Mucosa of descending colon (tissue), 3 donors: Measurements from ENCODE around the gene SLC1A5. TPM values are rescaled to one million over a fixed set of nuclear protein-coding genes. Genes with fewer than 3 reads are reported as not detected.

Experiments
- ATAC-seq: fragments of 200-7000 bp; cut with Tn5 transposase; one replicate; pipeline ENCODE4 v1.9.1; 2020; ENCODE audit warnings: mild to moderate bottlenecking, moderate library complexity
- DNase-seq, 3 donors: peaks; one replicate each; pipeline ENCODE4 v3.0.0-alpha.2; 2020
- H3K36me3 ChIP-seq: fragments of 200-600 bp; one replicate; pipeline ENCODE4 v1.8.0; 2021; ENCODE audit warnings: low read depth, mild to moderate bottlenecking
- H3K4me1 ChIP-seq: fragments of 200-600 bp; one replicate; pipeline ENCODE4 v1.8.0; 2021; ENCODE audit warnings: low read depth, mild to moderate bottlenecking
- H3K4me3 ChIP-seq: fragments of 200-600 bp; one replicate; pipeline ENCODE4 v1.8.0; 2021; ENCODE audit warnings: mild to moderate bottlenecking
- H3K9me3 ChIP-seq: fragments of 200-600 bp; one replicate; pipeline ENCODE4 v1.8.0; 2021; ENCODE audit warnings: mild to moderate bottlenecking
- intact Hi-C, 2 donors: fragments of 100-400 bp; cut with DNase I in 1 of 2; cut with micrococcal nuclease in 1 of 2; formaldehyde crosslinking; loops; one replicate each; pipeline versions ENCODE4 v1.11.0 to v1.11.1; 2022; cut with DNase I, micrococcal nuclease
- total RNA-seq, 3 donors: library from RNA; stranded (reverse); fragmentation: NEBNext Ultra II Directional in 2 of 3; extraction: Animal tissue kit (Norgen Biotek cat#: 25700) in 2 of 3; gene quantifications; one replicate each; pipeline versions ENCODE4 v1.2.1 to v1.2.4, GENCODE V29; 2021 to 2023
- TF ChIP-seq, protein P1 (sequence below): fragments of 200-600 bp; IDR thresholded peaks from one replicate; pipeline ENCODE4 v1.8.0; 2022; ENCODE audit warnings: antibody characterized with exemption, mild to moderate bottlenecking
- donor health status: DM: no; HTN: no; CAD: no; lungs with moderate emphysema.
- donor health status: DM: no; HTN: no; CAD: no.
- donor health status: DM: no; HTN: yes; CAD: no.

SLC1A5 gene
- total RNA-seq, 3 donors from 2014 or later, result 54.7 to 101 (median 89.2) TPM

DNA sequence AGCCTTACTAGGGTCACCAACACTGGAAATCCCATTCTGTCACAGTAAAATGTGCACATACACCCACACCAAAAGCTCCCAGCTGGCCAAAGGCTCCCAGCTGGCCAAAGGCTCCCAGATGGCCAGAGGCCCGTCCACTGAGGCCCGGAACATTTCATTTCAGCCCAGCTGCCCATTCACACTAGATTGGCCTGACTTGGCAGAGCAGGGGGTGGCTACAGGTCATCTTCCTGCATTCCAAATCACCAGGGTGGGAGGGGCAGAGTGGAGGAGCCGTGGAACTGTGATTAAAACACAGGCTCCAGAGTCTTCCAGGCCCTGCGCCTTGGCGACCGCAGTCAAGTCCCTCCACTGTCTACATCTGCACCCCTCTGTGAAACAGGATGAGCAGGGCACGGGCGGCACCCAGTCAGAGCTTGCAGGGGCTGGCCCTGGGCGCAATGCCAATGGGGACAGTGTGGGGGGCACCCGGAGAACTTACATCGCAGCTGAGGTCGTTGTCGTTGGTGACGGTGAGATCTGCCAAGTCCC, 61.4 kb downstream of the SLC1A5 start:
- DNase-seq, result no peak
- no peak overlapping the region for H3K4me3 ChIP-seq
- no peak for ATAC-seq
- no peaks in the 10 kb centered on the region for H3K9me3 ChIP-seq
- no peaks in the 10 kb centered on the region for H3K4me1 ChIP-seq
- intact Hi-C loops, result no loop called here
- TF ChIP-seq, protein P1, sequence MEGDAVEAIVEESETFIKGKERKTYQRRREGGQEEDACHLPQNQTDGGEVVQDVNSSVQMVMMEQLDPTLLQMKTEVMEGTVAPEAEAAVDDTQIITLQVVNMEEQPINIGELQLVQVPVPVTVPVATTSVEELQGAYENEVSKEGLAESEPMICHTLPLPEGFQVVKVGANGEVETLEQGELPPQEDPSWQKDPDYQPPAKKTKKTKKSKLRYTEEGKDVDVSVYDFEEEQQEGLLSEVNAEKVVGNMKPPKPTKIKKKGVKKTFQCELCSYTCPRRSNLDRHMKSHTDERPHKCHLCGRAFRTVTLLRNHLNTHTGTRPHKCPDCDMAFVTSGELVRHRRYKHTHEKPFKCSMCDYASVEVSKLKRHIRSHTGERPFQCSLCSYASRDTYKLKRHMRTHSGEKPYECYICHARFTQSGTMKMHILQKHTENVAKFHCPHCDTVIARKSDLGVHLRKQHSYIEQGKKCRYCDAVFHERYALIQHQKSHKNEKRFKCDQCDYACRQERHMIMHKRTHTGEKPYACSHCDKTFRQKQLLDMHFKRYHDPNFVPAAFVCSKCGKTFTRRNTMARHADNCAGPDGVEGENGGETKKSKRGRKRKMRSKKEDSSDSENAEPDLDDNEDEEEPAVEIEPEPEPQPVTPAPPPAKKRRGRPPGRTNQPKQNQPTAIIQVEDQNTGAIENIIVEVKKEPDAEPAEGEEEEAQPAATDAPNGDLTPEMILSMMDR, result no peak
- peaks cover 31% of the 10 kb centered on the region for H3K36me3 ChIP-seq

DNA sequence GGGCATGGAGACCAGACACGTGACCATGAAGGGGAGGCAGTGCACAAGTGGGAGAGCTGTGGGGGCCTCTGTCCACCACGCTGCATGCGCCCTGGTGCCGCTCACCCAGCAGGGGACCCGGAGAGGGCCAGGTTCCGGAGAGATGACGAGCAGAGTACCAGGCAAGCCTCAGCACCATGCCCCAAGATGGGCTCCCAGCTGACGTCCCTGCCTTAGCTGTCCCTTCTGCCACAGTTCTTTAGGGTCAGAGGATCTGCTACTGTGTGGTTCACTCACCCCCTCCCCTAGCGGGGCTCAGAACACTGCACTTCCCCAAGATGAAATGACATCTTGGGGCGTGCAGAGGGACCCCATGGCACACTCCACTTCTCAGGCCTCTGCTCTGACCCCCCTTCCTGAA, 61.8 kb downstream of the SLC1A5 start:
- Histone ChIP-seq H3K4me3 (no peak overlapping the region), H3K9me3 (no peaks in the 10 kb centered on the region), H3K36me3 (peaks cover 32% of the 10 kb centered on the region), H3K4me1 (no peaks in the 10 kb centered on the region)
- TF ChIP-seq, protein P1, result no peak
- intact Hi-C loops, result no loop called here
- ATAC-seq, result no peak
- no peak for DNase-seq

DNA sequence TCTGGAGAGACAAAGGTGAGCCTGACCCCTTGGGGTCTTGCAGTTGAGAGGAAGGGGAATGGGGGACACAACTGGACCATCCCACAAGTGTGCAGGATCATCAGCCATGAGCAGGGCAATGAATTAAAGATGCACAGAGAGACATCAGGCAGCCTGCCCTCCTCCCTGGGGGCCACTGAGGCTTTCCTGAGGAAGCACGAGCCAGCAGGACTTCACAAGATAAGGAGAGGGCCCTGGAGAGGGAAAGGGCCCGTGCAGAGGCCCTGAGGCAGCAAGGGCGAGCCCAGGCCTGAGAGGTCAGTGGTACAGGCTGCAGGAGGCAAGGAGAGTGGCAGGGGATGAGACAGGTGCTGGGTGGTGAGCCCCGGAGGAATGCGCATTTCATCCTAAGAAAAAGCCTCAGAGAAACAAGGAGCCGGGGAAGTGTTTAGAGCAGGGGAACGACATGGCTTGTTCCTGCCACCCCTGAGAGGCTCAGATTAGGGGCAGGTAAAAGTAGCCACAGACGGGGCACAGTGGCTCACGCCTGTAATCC, 62.5 kb downstream of the SLC1A5 start:
- intact Hi-C loops, result no loop called here
- peaks cover 32% of the 10 kb centered on the region for H3K36me3 ChIP-seq
- TF ChIP-seq, protein P1, result no peak

DNA sequence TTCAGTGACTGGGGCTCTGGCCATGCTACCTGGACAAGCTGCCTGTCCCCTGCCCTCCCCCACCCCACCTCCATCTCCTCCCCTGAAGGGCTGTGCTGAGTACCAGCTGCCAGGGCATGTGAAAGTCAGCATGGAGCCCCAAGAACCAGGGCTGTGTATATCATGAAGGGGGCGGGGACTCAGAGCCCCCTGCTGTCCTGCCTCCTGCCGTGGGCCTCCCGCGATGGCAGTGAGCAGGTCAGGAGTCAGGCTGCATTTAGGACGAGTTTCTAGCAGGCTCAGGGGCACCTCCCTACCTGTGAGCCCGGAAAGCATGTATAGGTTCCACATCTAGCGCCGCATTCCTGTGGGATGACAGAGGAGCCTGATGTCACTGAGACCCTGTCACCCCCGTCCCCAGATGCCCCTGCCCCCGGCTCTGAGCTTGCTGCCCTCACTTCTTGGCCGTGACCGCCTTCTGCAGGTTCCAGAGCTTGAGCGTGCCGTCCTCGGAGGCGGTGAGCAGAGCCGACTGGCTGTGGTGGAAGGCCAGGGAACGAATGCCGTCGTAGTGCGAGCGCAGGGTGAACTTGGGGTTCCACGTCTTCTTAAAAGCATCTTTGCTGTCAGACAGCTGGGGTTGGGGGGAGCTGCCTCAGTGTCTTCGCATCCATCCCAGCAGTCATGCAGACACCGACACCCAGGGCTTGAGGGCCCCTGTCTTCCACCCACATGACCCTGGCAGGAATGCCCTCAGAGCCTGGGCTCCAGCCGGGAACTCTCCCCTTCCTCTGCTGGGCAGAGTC, 63.2 kb downstream of the SLC1A5 start:
- peaks cover 26% of the 10 kb centered on the region for H3K36me3 ChIP-seq
- peak in 1 of 3 donors; percentile 50 for DNase-seq
- no peak for ATAC-seq
- H3K9me3 ChIP-seq, result no peaks in the 10 kb centered on the region
- intact Hi-C loops, result no loop called here
- no peak overlapping the region for H3K4me3 ChIP-seq
- TF ChIP-seq, protein P1, result no peak
- H3K4me1 ChIP-seq, result no peaks in the 10 kb centered on the region

More for the DNA sequence above, 62.5 kb downstream of the SLC1A5 start:
- ATAC-seq (no peak), DNase-seq (no peak)
- Histone ChIP-seq H3K4me1 (no peaks in the 10 kb centered on the region), H3K4me3 (no peak overlapping the region), H3K9me3 (no peaks in the 10 kb centered on the region)

Other genes starting within 250 kb of the SLC1A5 start
- gene CALM3, start 187.3 kb downstream of the SLC1A5 start, total RNA-seq, result 100 to 1,000 TPM; 241 to 325 (median 252) TPM
- 1 to 10 TPM in 2 of 3 donors, under 1 TPM in 1; 0.49 to 2.4 (median 2.1) TPM for gene PTGIR, start 163.5 kb downstream of the SLC1A5 start, total RNA-seq
- 1 to 10 TPM in 1 of 3 donors, not detected in 2; 2.3 TPM for gene GNG8, start 152.4 kb downstream of the SLC1A5 start, total RNA-seq
- 10 to 100 TPM in 1 of 3 donors, 1 to 10 TPM in 2; 1.9 to 60.9 (median 3.4) TPM for gene DACT3, start 127.4 kb downstream of the SLC1A5 start, total RNA-seq
- gene PRKD2, start 71.5 kb downstream of the SLC1A5 start, total RNA-seq, result 10 to 100 TPM; 52.5 to 70.5 (median 62.9) TPM
- 10 to 100 TPM; 10.7 to 19.8 (median 10.9) TPM for gene FKRP, start 42.5 kb downstream of the SLC1A5 start, total RNA-seq
- 10 to 100 TPM; 68.3 to 79.2 (median 73.7) TPM for gene STRN4, start 42.1 kb downstream of the SLC1A5 start, total RNA-seq
- gene AP2S1, start 62.3 kb upstream of the SLC1A5 start, total RNA-seq, result 100 to 1,000 TPM in 2 of 3 donors, 10 to 100 TPM in 1; 90.8 to 141 (median 107) TPM
- gene ARHGAP35, start 72.4 kb upstream of the SLC1A5 start, total RNA-seq, result 10 to 100 TPM; 56.5 to 85.3 (median 82.7) TPM
- gene NPAS1, start 231.2 kb upstream of the SLC1A5 start, total RNA-seq, result 1 to 10 TPM in 1 of 3 donors, under 1 TPM in 1, not detected in 1; 0.31 to 1.1 TPM